K562 (cell line): Measurements from ENCODE around the gene ZBTB48. TPM values are rescaled to one million over a fixed set of nuclear protein-coding genes. Genes with fewer than 3 reads are reported as not detected.
A peak's percentile ranks its signal among the peaks of the same experiment; 100 is the strongest.

Source experiments
- ATAC-seq: fragments of 200-7000 bp; cut with Tn5 transposase; 3 replicates; pipeline ENCODE4 v1.9.1; 2020; ENCODE audit warnings: moderate library complexity
- BruUV-seq: library from RNA; stranded (reverse); fragments of 400-500 nt; replicated peaks from 2 replicates; lab custom pipeline; 2021; lab: Mats Ljungman, UMichigan
- CTCF ChIA-PET: fragments of 300-600 bp; formaldehyde crosslinking; extraction: SDS; loops from one replicate; lab custom pipeline; 2021; ENCODE audit warnings: low intra/inter-chr PET ratio; lab: Yijun Ruan, JAX
- POLR2A ChIA-PET: fragments of 300-600, 350-650 bp; sonication (Branson Sonifier 250); formaldehyde crosslinking; extraction: SDS; loops from one replicate; lab custom pipeline; 2021; ENCODE audit warnings: antibody characterized with exemption, inconsistent platforms; lab: Yijun Ruan, JAX
- DNase-seq, 4 experiments: peaks; one replicate each; pipeline versions ENCODE4 v3.0.0 to v3.0.0-alpha.2; 2011 to 2018; ENCODE audit warnings: low spot score in 3 of 4, mixed read lengths in 3 of 4; ENCODE audit errors: extremely low read depth in 1 of 4
- FAIRE-seq: peaks from 2 replicates; lab custom pipeline; 2011; peaks lifted over from hg19 to GRCh38; lab: Jason Lieb, UNC
- H2AFZ ChIP-seq: 2 replicates; pipeline ENCODE4 v1.6.0; 2011; ENCODE audit warnings: low read depth, low read length, control low read depth, inconsistent platforms
- H3K27ac ChIP-seq: fragments of 200-600 bp; 3 replicates; pipeline ENCODE4 v1.8.0; 2011; ENCODE audit warnings: low read depth, mild to moderate bottlenecking, control low read depth, inconsistent platforms, low read length, moderate library complexity, mixed read lengths; ENCODE audit errors: extremely low read depth
- H3K27me3 ChIP-seq, 2 experiments: fragments of 300-600 bp in 1 of 2; 2 replicates in 1 of 2; 3 replicates in 1 of 2; pipeline versions ENCODE4 v1.6.0 to v1.8.0; 2011; ENCODE audit warnings: inconsistent platforms in 2 of 2, low read length in 2 of 2, mild to moderate bottlenecking in 1 of 2, mixed read lengths in 1 of 2, moderate library complexity in 1 of 2; ENCODE audit not compliant: control insufficient read depth in 2 of 2, insufficient read depth in 2 of 2
- H3K36me3 ChIP-seq: fragments of 300-600 bp; 3 replicates; pipeline ENCODE4 v1.8.0; 2011; ENCODE audit warnings: mild to moderate bottlenecking, low read length, inconsistent platforms; ENCODE audit not compliant: control insufficient read depth, insufficient read depth
- H3K4me1 ChIP-seq, 2 experiments: fragments of 200-600 bp in 1 of 2; replicated peaks in 1 of 2; 2 replicates in 1 of 2; 3 replicates in 1 of 2; pipeline versions ENCODE4 v1.5.1 to v1.8.0; 2011; ENCODE audit warnings: inconsistent platforms in 2 of 2, low read length in 2 of 2, mild to moderate bottlenecking in 1 of 2, mixed read lengths in 1 of 2, moderate library complexity in 1 of 2; ENCODE audit not compliant: control insufficient read depth in 2 of 2, insufficient read depth in 2 of 2
- H3K4me2 ChIP-seq: 2 replicates; pipeline ENCODE4 v1.6.1; 2011; ENCODE audit warnings: low read length, control low read depth, inconsistent platforms, mixed read lengths; ENCODE audit not compliant: insufficient read depth
- H3K4me3 ChIP-seq: fragments of 200-600 bp; sonication (generic), shearing (Covaris generic); 2 replicates; pipeline ENCODE4 v1.5.1; 2016; ENCODE audit warnings: control low read depth, inconsistent platforms
- H3K79me2 ChIP-seq: fragments of 200-600 bp; 3 replicates; pipeline ENCODE4 v1.8.0; 2011; ENCODE audit warnings: low read length, inconsistent platforms; ENCODE audit not compliant: control insufficient read depth, insufficient read depth
- H3K9ac ChIP-seq, 2 experiments: 2 replicates each; pipeline versions ENCODE4 v1.6.0 to v1.6.1; 2011; ENCODE audit warnings: low read depth in 2 of 2, low read length in 2 of 2, control low read depth in 1 of 2, inconsistent platforms in 1 of 2, mild to moderate bottlenecking in 1 of 2, mixed read lengths in 1 of 2; ENCODE audit not compliant: insufficient read depth in 1 of 2
- H3K9me1 ChIP-seq: one replicate; pipeline ENCODE4 v1.6.0; 2011; ENCODE audit warnings: inconsistent platforms, mild to moderate bottlenecking, low read length, moderate library complexity; ENCODE audit not compliant: control insufficient read depth, insufficient read depth
- H3K9me3 ChIP-seq: replicated peaks from 2 replicates; pipeline ENCODE4 v1.5.1; 2011; ENCODE audit warnings: low read depth, low read length, inconsistent platforms; ENCODE audit not compliant: control insufficient read depth, insufficient read depth
- H4K20me1 ChIP-seq: replicated peaks from 2 replicates; pipeline ENCODE4 v1.6.1; 2011; ENCODE audit warnings: low read length, inconsistent platforms, mixed read lengths; ENCODE audit not compliant: control insufficient read depth, insufficient read depth
- GTF3C2 ChIP-seq: IDR thresholded peaks from 3 replicates; pipeline ENCODE4 v1.6.1; 2011; ENCODE audit warnings: borderline replicate concordance, mild to moderate bottlenecking, moderate library complexity; ENCODE audit not compliant: insufficient read length; ENCODE audit errors: extremely low read depth
- MNT ChIP-seq, 2 experiments: fragments of 450-650 bp; conservative IDR thresholded peaks; 2 replicates each; pipeline ENCODE4 v1.6.1; 2017; ENCODE audit warnings: mild to moderate bottlenecking in 2 of 2, moderate library complexity in 2 of 2
- RBFOX2 ChIP-seq: fragments of 200-400 bp; formaldehyde crosslinking; IDR thresholded peaks from 2 replicates; pipeline ENCODE4 v1.6.1; 2017; ENCODE audit warnings: low read depth, mild to moderate bottlenecking, low read length, moderate library complexity
- SPI1 ChIP-seq: IDR thresholded peaks from 2 replicates; pipeline ENCODE4 v1.6.1; 2011; ENCODE audit warnings: low read depth, low read length, control low read depth, borderline replicate concordance
- ZNF165 ChIP-seq: fragments of 250-450 bp; sonication (Bioruptor Pico); IDR thresholded peaks from 2 replicates; pipeline ENCODE4 v1.4.0; 2020; ENCODE audit warnings: borderline replicate concordance
- ZNF740 ChIP-seq, 3 experiments: fragments of 200-800 bp in 1 of 3; sonication (Bioruptor generic) in 1 of 3; sonication (generic) in 1 of 3; formaldehyde crosslinking in 1 of 3; IDR thresholded peaks; 2 replicates each; pipeline versions ENCODE4 v1.6.1 to v1.8.0; 2016 to 2022; ENCODE audit warnings: mild to moderate bottlenecking in 2 of 3, missing compliant biosample characterization in 2 of 3, missing genetic modification characterization in 2 of 3, missing genetic modification reagents in 1 of 3
- WGBS: fragments of 100-300 bp; shearing (Covaris generic); methylation state at CpG from one replicate; pipeline ENCODE4 v1.1.6; 2016; ENCODE audit warnings: low coverage, mixed read lengths; ENCODE audit not compliant: insufficient coverage; ENCODE audit errors: missing lambda C conversion rate; 5-methylcytosine and 5-hydroxymethylcytosine counted together
- in situ Hi-C: fragments of 300-500 bp; cut with MboI; formaldehyde crosslinking; loops from 4 replicates; pipeline ENCODE4 v1.15.0; 2018; ENCODE audit warnings: inconsistent platforms, mixed read lengths
- intact Hi-C: fragments of 100-400 bp; cut with micrococcal nuclease; formaldehyde crosslinking; loops from 2 replicates; pipeline ENCODE4 v1.14.2; 2022
- polyA plus RNA-seq, 8 experiments: library from polyadenylated mRNA; depleted of rRNA in 4 of 8; stranded (reverse) in 5 of 8; unstranded in 3 of 8; fragments of >200 nt; fragmentation: Nextera tagmentation in 2 of 8; fragmentation: Illumina TruSeq in 1 of 8; extraction: Ambion mirVana in 2 of 8; extraction: Trizol in 1 of 8; gene quantifications; 2 replicates each; pipeline versions ENCODE4 v1.2.1 to v1.2.3, GENCODE V29; 2011 to 2014; ENCODE audit warnings: inconsistent platforms in 1 of 8, missing spikeins in 1 of 8
- total RNA-seq, 7 experiments: library from RNA; depleted of rRNA in 6 of 7; stranded (reverse); fragments of >200 nt in 6 of 7; fragmentation: Illumina TruSeq in 2 of 7; extraction: Trizol in 2 of 7; gene quantifications; 2 replicates each; pipeline versions ENCODE4 v1.2.1 to v1.2.3, GENCODE V29; 2011 to 2021; ENCODE audit warnings: low replicate concordance in 1 of 7

ZBTB48 gene
- total and polyA plus RNA-seq, 9 of the 15 experiments (the other 6 are each of a cell fraction or from before 2014, with no cell fraction given): 1.9 to 66.9 (median 29.5) TPM

- in situ Hi-C loops: loop anchor here (10.0 kb wide), 1 partner anchor 140 kb away; the partner anchor contains the start of gene PLEKHG5
- Histone ChIP-seq H3K9ac (peak overlapping the region in 1 of 2 experiments; percentile 2; a peak in 1 of 4 replicates), H3K27ac (no peak overlapping the region), H3K36me3 (peaks cover 90% of the 10 kb centered on the region), H3K9me1 (no peaks in the 10 kb centered on the region), H2AFZ (no peak overlapping the region), H3K79me2 (no peaks in the 10 kb centered on the region), H3K27me3 (no peaks in the 10 kb centered on the region), H3K4me3 (no peak overlapping the region), H4K20me1 (peaks cover 2% of the 10 kb centered on the region; the same call in 1 of the 2 replicates), H3K4me1 (peaks cover 0 to 21% of the 10 kb centered on the region in 2 experiments; a peak in 1 of 5 replicates), H3K9me3 (no peaks in the 10 kb centered on the region), H3K4me2 (no peak overlapping the region)
- intact Hi-C loops: loop anchor here (1.0 kb wide), 1 partner anchor 80 kb away; the partner anchor contains the start of gene NOL9
- peak; percentile 53 to 68 (median 59) for DNase-seq
- TSS peak; percentile 72 for BruUV-seq
- POLR2A ChIA-PET: interaction anchor here (0.6 to 4.0 kb wide), 9 partner anchors 9 to 198 kb away, joined by 3 to 24 read pairs (median 3); partner anchors contain the start of genes KLHL21 and THAP3
- peak; percentile 91 for ATAC-seq
- FAIRE-seq: no peak
- 83% methylated on average over 29 of the region's 29 CpGs for WGBS
- CTCF ChIA-PET: interaction anchor here (0.5 to 1.0 kb wide), 2 partner anchors 81 to 148 kb away, joined by 3 to 4 read pairs; no protein-coding TSS in a partner anchor
- TF ChIP-seq GTF3C2: no peak
- no peak for TF ChIP-seq SPI1
- TF ChIP-seq ZNF165: no peak
- TF ChIP-seq ZNF740 (CRISPR knock-in tag; IDR thresholded peaks at IDR 0.05): no peak
- no peak for TF ChIP-seq ZNF740 (tag; IDR thresholded peaks at IDR 0.05)
- TF ChIP-seq RBFOX2: peak; percentile 41; the same call in 1 of the 2 replicates
- peak in 1 of 2 experiments; percentile 39; a peak in 1 of 4 replicates for TF ChIP-seq MNT (conservative IDR thresholded peaks at IDR 0.05)
These were observed 54.7 kb downstream of the ZBTB48 start for GRCh38 chr1:6634371-6635052.
